Thoracic aorta (tissue), 2 donors: ENCODE data around the gene ZNF423. TPM values are rescaled to one million over a fixed set of nuclear protein-coding genes. Genes with fewer than 3 reads are reported as not detected.

Source experiments
- ATAC-seq: fragments of 150-250 bp; one replicate; pipeline ENCODE4 v1.8.0; 2017; ENCODE audit warnings: low read depth; ENCODE audit not compliant: insufficient number of reproducible peaks, low FRiP score
- DNase-seq: peaks from one replicate; pipeline ENCODE4 v3.0.0-alpha.2; 2020; ENCODE audit warnings: low spot score
- H3K27ac ChIP-seq, 2 donors: fragments of 200-600 bp; sonication (generic); 1 replicate in 1 of 2; 2 replicates in 1 of 2; pipeline ENCODE4 v1.5.1; 2016; ENCODE audit warnings: mild to moderate bottlenecking in 2 of 2, moderate library complexity in 2 of 2
- H3K27me3 ChIP-seq: fragments of 200-600 bp; sonication (generic); replicated peaks from 2 replicates; pipeline ENCODE4 v1.6.0; 2016; ENCODE audit warnings: mild to moderate bottlenecking; ENCODE audit not compliant: insufficient read depth
- H3K36me3 ChIP-seq: fragments of 200-600 bp; sonication (generic); one replicate; pipeline ENCODE4 v1.5.1; 2016
- H3K4me1 ChIP-seq, 2 donors: fragments of 200-600 bp; sonication (generic); 1 replicate in 1 of 2; 2 replicates in 1 of 2; pipeline versions ENCODE4 v1.5.1 to v1.6.0; 2016; ENCODE audit warnings: low read depth in 2 of 2, mild to moderate bottlenecking in 1 of 2; ENCODE audit not compliant: control insufficient read depth in 1 of 2
- H3K4me3 ChIP-seq: fragments of 200-600 bp; sonication (generic); 2 replicates; pipeline ENCODE4 v1.5.1; 2016; ENCODE audit warnings: mild to moderate bottlenecking
- H3K9me3 ChIP-seq: fragments of 200-600 bp; sonication (generic); 2 replicates; pipeline ENCODE4 v1.5.1; 2016
- total RNA-seq, 2 donors: library from RNA; depleted of rRNA; stranded (reverse); fragments of >200 nt; gene quantifications; one replicate each; pipeline versions ENCODE4 v1.1.0 to v1.2.3, GENCODE V29; 2016
- TF ChIP-seq, protein P1 (sequence below): fragments of 200-600 bp; sonication (generic); IDR thresholded peaks from one replicate; pipeline ENCODE4 v1.5.1; 2019; ENCODE audit warnings: antibody characterized with exemption

Gene ZNF423
- total RNA-seq, 2 donors from 2014 or later = 16.2 to 22.9 TPM

DNA sequence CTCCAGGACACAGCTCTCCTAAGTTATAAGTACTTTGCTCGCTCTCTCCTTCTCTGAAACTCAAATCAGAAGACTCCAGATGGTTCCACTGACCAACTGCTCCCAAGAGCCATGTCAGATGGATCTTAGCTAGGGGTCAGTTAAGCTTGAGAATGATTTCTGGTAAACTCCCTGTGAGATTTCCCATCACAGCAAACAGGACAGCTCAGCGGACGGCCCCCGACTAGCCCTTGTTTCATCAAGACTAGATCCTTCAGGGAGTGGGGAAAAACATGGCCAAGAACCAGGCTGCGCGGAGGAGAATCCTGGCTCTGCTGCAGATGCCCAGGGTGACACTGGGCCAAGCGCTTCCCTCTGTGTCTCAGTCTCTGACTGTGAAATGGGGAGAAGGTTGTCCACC lies 322.5 kb downstream of the ZNF423 start:
- no peak overlapping the region for H3K27ac ChIP-seq
- H3K9me3 ChIP-seq = no peaks in the 10 kb centered on the region
- H3K36me3 ChIP-seq = no peaks in the 10 kb centered on the region
- TF ChIP-seq, protein P1, sequence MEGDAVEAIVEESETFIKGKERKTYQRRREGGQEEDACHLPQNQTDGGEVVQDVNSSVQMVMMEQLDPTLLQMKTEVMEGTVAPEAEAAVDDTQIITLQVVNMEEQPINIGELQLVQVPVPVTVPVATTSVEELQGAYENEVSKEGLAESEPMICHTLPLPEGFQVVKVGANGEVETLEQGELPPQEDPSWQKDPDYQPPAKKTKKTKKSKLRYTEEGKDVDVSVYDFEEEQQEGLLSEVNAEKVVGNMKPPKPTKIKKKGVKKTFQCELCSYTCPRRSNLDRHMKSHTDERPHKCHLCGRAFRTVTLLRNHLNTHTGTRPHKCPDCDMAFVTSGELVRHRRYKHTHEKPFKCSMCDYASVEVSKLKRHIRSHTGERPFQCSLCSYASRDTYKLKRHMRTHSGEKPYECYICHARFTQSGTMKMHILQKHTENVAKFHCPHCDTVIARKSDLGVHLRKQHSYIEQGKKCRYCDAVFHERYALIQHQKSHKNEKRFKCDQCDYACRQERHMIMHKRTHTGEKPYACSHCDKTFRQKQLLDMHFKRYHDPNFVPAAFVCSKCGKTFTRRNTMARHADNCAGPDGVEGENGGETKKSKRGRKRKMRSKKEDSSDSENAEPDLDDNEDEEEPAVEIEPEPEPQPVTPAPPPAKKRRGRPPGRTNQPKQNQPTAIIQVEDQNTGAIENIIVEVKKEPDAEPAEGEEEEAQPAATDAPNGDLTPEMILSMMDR = no peak
- H3K27me3 ChIP-seq = no peaks in the 10 kb centered on the region
- no peak for ATAC-seq
- H3K4me3 ChIP-seq = no peak overlapping the region
- DNase-seq = no peak
- peaks cover 3 to 8% of the 10 kb centered on the region in 2 donors for H3K4me1 ChIP-seq

GRCh38 chr16:49532873-49533272 lies 323.0 kb downstream of the ZNF423 start:
- Histone ChIP-seq H3K4me1 (peaks cover 1 to 3% of the 10 kb centered on the region in 2 donors), H3K9me3 (no peaks in the 10 kb centered on the region), H3K4me3 (no peak overlapping the region), H3K27me3 (no peaks in the 10 kb centered on the region), H3K27ac (no peak overlapping the region), H3K36me3 (no peaks in the 10 kb centered on the region)
- DNase-seq = no peak
- TF ChIP-seq, protein P1 = no peak
- ATAC-seq = no peak

DNA sequence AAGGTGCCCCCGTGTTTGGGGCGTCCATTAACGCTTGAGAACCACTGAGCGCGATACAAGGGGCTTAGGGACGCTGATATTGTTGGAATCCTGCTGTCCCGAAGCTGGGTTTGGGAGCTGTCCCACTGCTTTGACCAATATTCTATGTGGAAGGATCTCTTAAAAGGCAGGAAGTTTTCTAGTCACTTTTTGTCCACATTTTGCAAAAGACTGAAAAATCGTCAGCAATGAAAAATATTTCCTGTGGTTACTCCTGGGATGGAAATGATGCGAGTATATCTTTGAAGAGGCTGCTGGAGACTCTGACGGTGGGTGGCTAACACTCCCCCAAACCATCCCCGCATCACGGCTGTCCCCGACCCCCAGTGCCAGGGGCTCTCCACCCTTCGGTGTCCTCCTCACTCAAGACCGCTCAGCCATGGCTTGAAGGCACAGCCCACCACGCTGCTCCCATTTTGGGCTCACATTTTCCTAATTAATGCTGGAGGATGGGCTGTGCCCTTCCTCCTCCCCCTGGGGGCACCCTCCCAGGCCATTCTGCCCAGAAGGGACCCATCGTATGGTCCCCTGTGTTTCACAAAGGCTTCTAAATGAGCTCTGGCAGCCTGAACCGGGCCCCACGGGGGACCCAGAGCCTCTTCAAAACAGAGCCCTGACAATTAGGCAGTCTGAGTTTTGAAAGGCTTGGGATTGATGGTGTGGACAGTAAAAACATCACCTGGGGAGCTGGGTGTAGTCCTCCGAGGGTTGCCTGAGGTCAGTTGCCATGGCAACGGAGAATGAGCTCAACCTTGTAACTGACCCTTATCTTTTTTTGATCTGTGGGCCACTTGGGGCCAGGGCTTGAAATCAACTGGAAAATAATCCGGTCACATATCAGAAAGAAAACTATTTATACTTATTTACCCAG lies 323.7 kb downstream of the ZNF423 start:
- Histone ChIP-seq H3K27me3 (no peaks in the 10 kb centered on the region), H3K36me3 (no peaks in the 10 kb centered on the region), H3K4me3 (no peak overlapping the region), H3K9me3 (no peaks in the 10 kb centered on the region), H3K4me1 (no peaks in the 10 kb centered on the region), H3K27ac (no peak overlapping the region)
- DNase-seq = no peak
- no peak for ATAC-seq
- TF ChIP-seq, protein P1 = no peak

DNA sequence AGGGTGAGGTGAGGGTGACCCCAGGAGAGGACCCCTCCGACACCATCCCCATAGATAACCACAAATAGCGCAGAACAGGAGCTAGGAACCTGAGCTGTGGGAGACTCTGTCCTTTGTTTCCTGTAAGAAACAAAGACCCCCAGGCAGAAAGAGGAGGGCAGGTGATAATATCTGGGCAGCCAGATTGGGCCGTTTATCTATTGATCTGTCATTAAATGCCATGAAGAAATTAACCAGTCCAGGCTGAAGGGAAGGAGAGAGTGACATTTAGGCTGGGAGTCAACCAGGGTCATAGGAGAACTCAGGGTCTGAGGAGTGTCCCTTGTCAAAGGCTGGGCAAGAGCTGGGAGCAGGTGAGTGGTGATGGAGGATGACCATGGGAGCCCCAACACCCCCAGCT lies 324.5 kb downstream of the ZNF423 start:
- no peak for ATAC-seq
- TF ChIP-seq, protein P1 = no peak
- Histone ChIP-seq H3K4me1 (no peaks in the 10 kb centered on the region), H3K27ac (no peak overlapping the region), H3K36me3 (no peaks in the 10 kb centered on the region), H3K27me3 (no peaks in the 10 kb centered on the region), H3K9me3 (no peaks in the 10 kb centered on the region), H3K4me3 (no peak overlapping the region)
- no peak for DNase-seq

DNA sequence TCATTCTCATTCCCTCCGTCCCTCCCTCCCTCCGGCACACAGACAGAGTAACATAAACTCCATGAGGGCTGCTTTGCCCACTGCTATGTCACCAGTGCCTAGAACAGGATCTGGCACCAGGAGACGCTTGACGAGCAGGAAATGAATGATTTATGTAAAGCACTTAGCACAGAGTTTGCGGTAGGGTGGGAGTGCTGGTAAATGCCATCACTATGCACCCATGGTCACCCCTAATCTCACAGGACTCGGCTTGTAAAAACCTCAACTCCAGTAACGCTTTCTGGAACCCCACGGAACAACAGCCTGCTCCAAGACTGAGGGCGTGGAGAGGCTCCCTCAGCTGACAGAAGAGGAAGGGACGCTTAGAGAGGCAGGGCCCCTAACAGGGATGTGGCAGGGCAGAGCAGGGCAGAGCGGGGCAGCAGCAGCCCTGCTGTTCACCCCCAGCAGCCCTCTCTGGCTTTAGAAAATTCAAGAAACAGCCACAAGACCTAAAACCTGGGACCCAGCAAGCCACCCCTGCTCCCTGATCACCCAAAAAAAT lies 325.4 kb downstream of the ZNF423 start:
- no peak overlapping the region for H3K4me3 ChIP-seq
- H3K27me3 ChIP-seq = no peaks in the 10 kb centered on the region
- no peak overlapping the region for H3K27ac ChIP-seq
- no peaks in the 10 kb centered on the region for H3K36me3 ChIP-seq
- TF ChIP-seq, protein P1 = no peak
- no peaks in the 10 kb centered on the region for H3K9me3 ChIP-seq
- DNase-seq (no peak), ATAC-seq (no peak)
- H3K4me1 ChIP-seq = no peaks in the 10 kb centered on the region
